Fibroblast of skin of left quadriceps (primary cell): Measurements from ENCODE around the gene DCN.
"Not testable (repeated sequence)": the region's sequence is repeated elsewhere in the genome, so short reads cannot be mapped to it uniquely, and the experiment has no call there.

Experiments used
- DNase-seq, 2 experiments: peaks; one replicate each; pipeline ENCODE4 v3.0.0-alpha.2; 2013; ENCODE audit warnings: low read depth in 2 of 2

DCN gene, protein sequence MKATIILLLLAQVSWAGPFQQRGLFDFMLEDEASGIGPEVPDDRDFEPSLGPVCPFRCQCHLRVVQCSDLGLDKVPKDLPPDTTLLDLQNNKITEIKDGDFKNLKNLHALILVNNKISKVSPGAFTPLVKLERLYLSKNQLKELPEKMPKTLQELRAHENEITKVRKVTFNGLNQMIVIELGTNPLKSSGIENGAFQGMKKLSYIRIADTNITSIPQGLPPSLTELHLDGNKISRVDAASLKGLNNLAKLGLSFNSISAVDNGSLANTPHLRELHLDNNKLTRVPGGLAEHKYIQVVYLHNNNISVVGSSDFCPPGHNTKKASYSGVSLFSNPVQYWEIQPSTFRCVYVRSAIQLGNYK

GRCh38 chr12:91182636-91183455 is at the start of gene DCN:
TSS of gene DCN (minus strand) at chr12:91182817. CDS start at chr12:91178552, 4,265 bp downstream.
- DNase-seq: peak; percentile 37 to 48

- DNase-seq: no peak
Observed at GRCh38 chr12:91230841-91231240, 48.2 kb upstream of the DCN start.

DNA sequence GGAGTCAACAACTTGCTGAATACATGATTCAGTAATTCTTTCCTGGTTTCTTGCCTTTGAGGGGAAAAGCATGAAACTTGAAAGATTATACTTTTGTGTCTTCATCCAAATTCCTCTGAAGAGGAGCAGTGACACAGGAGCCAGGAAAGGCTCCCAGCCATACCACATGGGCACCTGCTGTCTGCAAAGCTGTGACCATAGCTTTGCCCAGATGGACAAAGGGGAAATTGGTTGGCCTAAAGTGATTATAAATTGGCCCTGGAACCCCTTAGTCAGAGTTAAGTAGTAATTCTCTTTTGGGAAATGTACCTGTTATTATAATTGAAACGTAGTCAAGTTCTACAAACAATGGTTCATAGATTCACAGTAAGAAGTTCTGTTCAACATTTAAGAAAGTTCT is 44.3 kb upstream of the DCN start:
- DNase-seq: no peak

- DNase-seq: no peak
Observed at GRCh38 chr12:91225316-91225715, 42.7 kb upstream of the DCN start.

- no peak for DNase-seq
Observed at GRCh38 chr12:91224401-91224800, 41.8 kb upstream of the DCN start.

GRCh38 chr12:91222746-91223145 is 40.1 kb upstream of the DCN start:
- no peak for DNase-seq

- no peak for DNase-seq
Observed at GRCh38 chr12:91219919-91220318, 37.3 kb upstream of the DCN start.

DNA sequence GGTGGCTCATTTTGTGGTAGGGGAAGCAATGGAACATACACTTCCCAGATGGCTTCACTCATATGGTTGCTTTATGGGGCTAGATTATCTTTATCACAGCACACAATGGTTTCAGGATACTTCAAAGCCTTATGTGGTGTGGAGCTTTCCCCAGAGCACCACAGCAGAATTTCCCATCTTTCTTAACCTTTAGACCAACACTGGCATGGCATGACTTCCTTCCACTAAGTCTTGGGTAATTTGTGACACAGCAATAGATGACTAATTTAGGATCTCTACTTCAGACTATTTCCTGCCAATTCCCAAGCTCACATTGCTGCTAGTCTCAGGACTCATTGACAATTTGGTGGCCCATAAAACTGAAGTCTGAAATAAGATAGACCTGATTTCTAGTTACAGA is 36.9 kb upstream of the DCN start:
- no peak for DNase-seq

GRCh38 chr12:91216871-91217270 is 34.3 kb upstream of the DCN start:
- DNase-seq: no peak

GRCh38 chr12:91215940-91216454 is 33.4 kb upstream of the DCN start:
- DNase-seq: no peak

- DNase-seq: peak in 1 of 2 experiments; percentile 34
Observed at GRCh38 chr12:91211866-91212265, 29.2 kb upstream of the DCN start.

- no peak for DNase-seq
Observed at GRCh38 chr12:91210618-91211017, 28.0 kb upstream of the DCN start.

DNA sequence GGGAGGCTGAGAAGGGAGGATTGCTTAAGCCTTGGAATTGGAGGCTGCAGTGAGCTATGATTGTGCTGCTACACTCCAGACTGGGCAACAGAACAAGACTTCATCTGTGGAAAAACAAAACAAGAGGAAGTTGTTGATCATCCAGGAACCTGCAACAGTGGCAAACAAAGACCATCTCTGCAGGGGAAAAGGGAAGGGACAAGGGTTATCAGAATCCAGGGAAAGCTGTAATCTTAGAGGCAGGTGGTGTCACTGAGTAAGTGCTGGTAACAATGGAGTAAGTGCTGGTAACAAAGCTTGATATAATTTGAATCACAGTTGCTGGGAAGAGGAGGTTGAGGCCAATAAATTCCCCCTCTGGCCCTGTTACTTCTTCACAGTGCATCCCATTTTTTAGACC is 27.5 kb upstream of the DCN start:
- no peak for DNase-seq

GRCh38 chr12:91207301-91207700 is 24.7 kb upstream of the DCN start:
- not testable (repeated sequence) for DNase-seq

GRCh38 chr12:91205811-91206210 is 23.2 kb upstream of the DCN start:
- no peak for DNase-seq

- no peak for DNase-seq
Observed at GRCh38 chr12:91204421-91204820, 21.8 kb upstream of the DCN start.

GRCh38 chr12:91203610-91204009 is 21.0 kb upstream of the DCN start:
- DNase-seq: no peak

DNA sequence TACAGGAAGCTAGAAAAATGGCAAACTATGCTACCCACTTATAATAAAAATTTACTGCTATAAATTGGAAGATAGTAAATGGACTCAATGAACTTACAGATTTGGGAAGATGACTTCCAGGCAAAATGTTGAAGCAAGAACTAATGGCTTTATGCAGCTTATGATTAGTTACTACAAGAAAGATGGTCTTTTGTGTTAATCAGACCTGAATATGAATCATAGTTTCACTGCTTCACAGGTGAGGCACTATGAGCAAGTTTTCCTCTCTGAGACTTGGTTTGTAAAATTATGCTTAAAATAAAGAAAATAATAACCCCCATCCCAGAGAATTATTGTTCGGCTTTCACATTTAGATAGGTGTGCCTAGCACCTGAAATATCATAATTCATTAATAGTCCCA is 19.8 kb upstream of the DCN start:
- DNase-seq: no peak

GRCh38 chr12:91196436-91196835 is 13.8 kb upstream of the DCN start:
- DNase-seq: no peak

GRCh38 chr12:91194500-91194899 is 11.9 kb upstream of the DCN start:
- DNase-seq: peak in 1 of 2 experiments; percentile 50

DNA sequence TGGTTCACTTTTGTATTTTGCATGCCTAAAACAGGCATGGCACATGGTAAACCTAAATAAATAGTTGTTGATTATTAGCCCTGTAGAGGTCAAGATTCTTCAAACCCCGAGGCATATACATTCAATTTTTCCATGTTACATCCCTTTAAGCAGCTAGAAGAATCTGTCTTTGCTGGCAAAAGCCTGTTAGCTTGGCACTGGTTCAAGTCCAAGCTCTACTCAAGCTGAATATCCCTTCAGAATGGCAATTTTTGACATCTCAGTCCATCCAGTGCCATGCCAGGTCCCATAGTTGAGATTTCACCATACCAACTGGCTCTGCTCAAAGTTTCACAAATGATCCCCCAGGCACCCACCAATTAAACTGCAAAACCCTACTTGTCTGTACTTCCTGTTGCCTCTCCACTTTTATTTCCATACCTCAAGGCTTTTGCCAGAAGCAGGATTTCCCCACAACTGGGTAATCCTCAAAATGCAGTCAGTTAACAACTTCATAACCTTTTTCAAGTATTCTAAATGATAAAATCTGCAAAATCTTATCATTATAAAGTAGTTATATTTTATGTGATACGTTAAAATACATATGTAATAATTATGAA is 9.0 kb upstream of the DCN start:
- DNase-seq: no peak

GRCh38 chr12:91189516-91189915 is 6.9 kb upstream of the DCN start:
- peak; percentile 52 to 59 for DNase-seq
